ENCODE results near the gene FBN1. TPM values are rescaled to one million over a fixed set of nuclear protein-coding genes. Genes with fewer than 3 reads are reported as not detected.

Gene FBN1
- total RNA-seq, 1 experiment from 2014 or later: 1.1 TPM

- DNase-seq: no peak
- CTCF ChIA-PET: no interaction called here
- no peaks in the 10 kb centered on the region for H3K9me3 Mint-ChIP-seq (ENCODE audit: low read depth, unreplicated experiment)
- intact Hi-C loops (cut with micrococcal nuclease; ENCODE audit: unreplicated experiment): no loop called here
- no peaks in the 10 kb centered on the region for H3K27me3 Mint-ChIP-seq (ENCODE audit: unreplicated experiment)
- no peak overlapping the region for H3K4me3 Mint-ChIP-seq (ENCODE audit: low read depth, unreplicated experiment)
- TF ChIP-seq CTCF (IDR thresholded peaks at IDR 0.05; ENCODE audit: unreplicated experiment): no peak
- no TSS peak for BruUV-seq (replicated peaks)
- H3K27ac Mint-ChIP-seq (ENCODE audit: unreplicated experiment): no peak overlapping the region
- H3K4me1 Mint-ChIP-seq (ENCODE audit: low read depth, unreplicated experiment): no peaks in the 10 kb centered on the region
- H3K36me3 Mint-ChIP-seq (ENCODE audit: insufficient read depth, unreplicated experiment): no peaks in the 10 kb centered on the region
These were observed 175.8 kb downstream of the FBN1 start for GRCh38 chr15:48469681-48470080.

GRCh38 chr15:48469271-48469670 lies 176.2 kb downstream of the FBN1 start:
- no TSS peak for BruUV-seq (replicated peaks)
- DNase-seq: no peak
- no peak overlapping the region for H3K27ac Mint-ChIP-seq (ENCODE audit: unreplicated experiment)
- no peaks in the 10 kb centered on the region for H3K4me1 Mint-ChIP-seq (ENCODE audit: low read depth, unreplicated experiment)
- H3K27me3 Mint-ChIP-seq (ENCODE audit: unreplicated experiment): no peaks in the 10 kb centered on the region
- intact Hi-C loops (cut with micrococcal nuclease; ENCODE audit: unreplicated experiment): no loop called here
- H3K36me3 Mint-ChIP-seq (ENCODE audit: insufficient read depth, unreplicated experiment): no peaks in the 10 kb centered on the region
- no peak for TF ChIP-seq CTCF (IDR thresholded peaks at IDR 0.05; ENCODE audit: unreplicated experiment)
- no peak overlapping the region for H3K4me3 Mint-ChIP-seq (ENCODE audit: low read depth, unreplicated experiment)
- H3K9me3 Mint-ChIP-seq (ENCODE audit: low read depth, unreplicated experiment): no peaks in the 10 kb centered on the region
- CTCF ChIA-PET: no interaction called here

- DNase-seq: no peak
- no peak for TF ChIP-seq CTCF (IDR thresholded peaks at IDR 0.05; ENCODE audit: unreplicated experiment)
- intact Hi-C loops (cut with micrococcal nuclease; ENCODE audit: unreplicated experiment): no loop called here
- BruUV-seq (replicated peaks): no TSS peak
- CTCF ChIA-PET: no interaction called here
- Mint-ChIP-seq H3K27ac (ENCODE audit: unreplicated experiment) (no peak overlapping the region), H3K36me3 (ENCODE audit: insufficient read depth, unreplicated experiment) (no peaks in the 10 kb centered on the region), H3K4me3 (ENCODE audit: low read depth, unreplicated experiment) (no peak overlapping the region), H3K4me1 (ENCODE audit: low read depth, unreplicated experiment) (no peaks in the 10 kb centered on the region), H3K27me3 (ENCODE audit: unreplicated experiment) (no peaks in the 10 kb centered on the region), H3K9me3 (ENCODE audit: low read depth, unreplicated experiment) (no peaks in the 10 kb centered on the region)
These were observed 177.7 kb downstream of the FBN1 start for GRCh38 chr15:48467801-48468200.

GRCh38 chr15:48466820-48467219 lies 178.7 kb downstream of the FBN1 start:
- no peak overlapping the region for H3K4me3 Mint-ChIP-seq (ENCODE audit: low read depth, unreplicated experiment)
- H3K4me1 Mint-ChIP-seq (ENCODE audit: low read depth, unreplicated experiment): no peaks in the 10 kb centered on the region
- intact Hi-C loops (cut with micrococcal nuclease; ENCODE audit: unreplicated experiment): no loop called here
- H3K27ac Mint-ChIP-seq (ENCODE audit: unreplicated experiment): no peak overlapping the region
- TF ChIP-seq CTCF (IDR thresholded peaks at IDR 0.05; ENCODE audit: unreplicated experiment): no peak
- no peaks in the 10 kb centered on the region for H3K9me3 Mint-ChIP-seq (ENCODE audit: low read depth, unreplicated experiment)
- H3K27me3 Mint-ChIP-seq (ENCODE audit: unreplicated experiment): no peaks in the 10 kb centered on the region
- CTCF ChIA-PET: no interaction called here
- DNase-seq: no peak
- no TSS peak for BruUV-seq (replicated peaks)
- H3K36me3 Mint-ChIP-seq (ENCODE audit: insufficient read depth, unreplicated experiment): no peaks in the 10 kb centered on the region

GRCh38 chr15:48466079-48466478 lies 179.4 kb downstream of the FBN1 start:
- no peak for TF ChIP-seq CTCF (IDR thresholded peaks at IDR 0.05; ENCODE audit: unreplicated experiment)
- BruUV-seq (replicated peaks): no TSS peak
- H3K27me3 Mint-ChIP-seq (ENCODE audit: unreplicated experiment): no peaks in the 10 kb centered on the region
- no peaks in the 10 kb centered on the region for H3K4me1 Mint-ChIP-seq (ENCODE audit: low read depth, unreplicated experiment)
- no peak for DNase-seq
- CTCF ChIA-PET: no interaction called here
- intact Hi-C loops (cut with micrococcal nuclease; ENCODE audit: unreplicated experiment): no loop called here
- H3K4me3 Mint-ChIP-seq (ENCODE audit: low read depth, unreplicated experiment): no peak overlapping the region
- H3K9me3 Mint-ChIP-seq (ENCODE audit: low read depth, unreplicated experiment): no peaks in the 10 kb centered on the region
- H3K36me3 Mint-ChIP-seq (ENCODE audit: insufficient read depth, unreplicated experiment): no peaks in the 10 kb centered on the region
- no peak overlapping the region for H3K27ac Mint-ChIP-seq (ENCODE audit: unreplicated experiment)
